DMS153 treated with DMSO at 0.1 percent for 48 hours (cell line): ENCODE measurements around the gene ZMYND8.
"Not testable (repeated sequence)": the region's sequence is repeated elsewhere in the genome, so short reads cannot be mapped to it uniquely, and the experiment has no call there.

Experiments
- DNase-seq: peaks from one replicate; lab custom pipeline; 2025; ENCODE audit not compliant: unreplicated experiment; lab: John Stamatoyannopoulos, UW

Gene ZMYND8

DNA sequence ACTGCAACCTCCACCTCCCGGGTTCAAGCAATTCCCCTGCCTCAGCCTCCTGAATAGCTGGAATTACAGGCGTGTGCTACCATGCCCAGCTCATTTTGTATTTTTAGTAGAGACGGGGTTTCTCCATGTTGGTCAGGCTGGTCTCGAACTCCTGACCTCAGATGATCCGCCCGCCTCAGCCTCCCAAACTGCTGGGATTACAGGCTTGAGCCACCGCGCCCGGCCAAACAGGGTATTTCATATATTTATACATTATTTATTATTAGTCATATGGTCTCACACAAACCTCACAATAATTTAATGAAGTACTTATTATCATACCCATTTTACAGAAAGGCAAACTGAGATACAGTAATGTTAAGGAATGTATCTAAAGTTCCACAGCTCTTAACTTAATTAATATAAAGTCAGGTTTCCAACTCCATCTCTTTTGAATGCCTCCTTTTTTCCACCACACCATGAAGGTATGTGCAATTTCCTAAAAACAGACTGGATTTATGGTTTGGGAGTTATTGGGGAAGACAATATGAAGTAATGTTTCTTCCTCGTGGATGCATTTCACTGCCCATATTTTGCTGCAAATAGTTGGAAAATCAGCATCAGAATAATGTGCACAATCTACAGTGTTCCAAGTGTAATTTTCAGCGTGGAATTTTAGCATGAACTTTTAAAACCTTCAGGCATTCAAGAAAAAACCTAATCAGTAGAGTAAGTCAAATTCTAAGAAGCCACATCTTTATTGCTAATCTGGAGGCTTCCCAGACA, 65.7 kb downstream of the ZMYND8 start:
- DNase-seq = no peak

DNA sequence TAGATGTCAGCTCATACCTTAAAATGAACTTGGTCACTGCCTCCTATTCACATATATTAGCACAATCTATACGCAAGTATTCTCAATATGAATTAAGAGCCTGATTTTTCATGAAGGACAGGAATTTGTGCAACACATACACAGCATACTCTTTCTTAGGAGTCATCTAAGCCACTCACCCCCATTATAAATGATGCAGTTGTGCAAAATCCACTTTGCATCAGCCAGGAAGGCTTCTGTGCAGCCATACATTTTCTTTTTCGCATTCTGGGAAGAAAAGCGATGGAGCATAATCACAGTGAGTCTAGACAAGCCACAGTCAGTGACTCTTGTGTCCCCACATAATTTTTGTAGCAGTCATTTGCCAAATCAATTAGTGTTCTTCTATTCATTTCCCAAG, 66.5 kb downstream of the ZMYND8 start:
- DNase-seq = no peak

DNA sequence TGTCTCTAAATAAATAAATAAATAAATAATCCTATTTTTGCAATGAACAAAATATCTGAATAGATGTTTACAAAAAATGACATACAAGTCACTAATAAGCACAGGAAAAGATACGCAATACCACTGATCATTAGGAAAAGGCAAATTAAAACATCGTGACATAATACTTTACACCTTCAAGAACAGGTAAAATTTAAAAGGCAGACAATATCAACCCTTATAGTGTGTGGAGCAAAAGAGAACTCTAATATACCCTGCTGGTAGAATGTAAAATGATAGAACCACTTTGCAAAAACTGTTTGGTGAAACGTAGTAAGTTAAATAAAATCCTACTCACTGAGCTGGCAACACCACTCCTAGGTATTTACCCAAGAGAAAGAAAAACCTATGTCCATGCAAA, 67.4 kb downstream of the ZMYND8 start:
- no peak for DNase-seq

DNA sequence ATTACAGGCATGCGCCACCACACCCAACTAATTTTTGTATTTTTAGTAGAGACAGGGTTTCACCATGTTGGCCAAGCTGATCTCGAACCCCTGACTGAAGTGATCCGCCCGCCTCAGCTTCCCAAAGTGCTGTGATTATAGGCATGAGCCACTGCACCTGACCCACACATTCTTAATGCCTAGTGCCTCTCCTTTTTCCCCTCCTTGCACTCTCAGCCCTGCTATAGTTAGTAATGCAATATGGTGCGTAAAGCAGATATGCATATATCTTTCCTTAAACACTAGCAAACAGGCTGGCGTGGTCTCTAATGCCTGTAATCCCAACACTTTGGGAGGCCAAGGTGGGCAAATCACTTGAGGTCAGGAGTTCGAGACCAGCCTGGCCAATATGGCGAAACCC, 68.0 kb downstream of the ZMYND8 start:
- not testable (repeated sequence) for DNase-seq

DNA sequence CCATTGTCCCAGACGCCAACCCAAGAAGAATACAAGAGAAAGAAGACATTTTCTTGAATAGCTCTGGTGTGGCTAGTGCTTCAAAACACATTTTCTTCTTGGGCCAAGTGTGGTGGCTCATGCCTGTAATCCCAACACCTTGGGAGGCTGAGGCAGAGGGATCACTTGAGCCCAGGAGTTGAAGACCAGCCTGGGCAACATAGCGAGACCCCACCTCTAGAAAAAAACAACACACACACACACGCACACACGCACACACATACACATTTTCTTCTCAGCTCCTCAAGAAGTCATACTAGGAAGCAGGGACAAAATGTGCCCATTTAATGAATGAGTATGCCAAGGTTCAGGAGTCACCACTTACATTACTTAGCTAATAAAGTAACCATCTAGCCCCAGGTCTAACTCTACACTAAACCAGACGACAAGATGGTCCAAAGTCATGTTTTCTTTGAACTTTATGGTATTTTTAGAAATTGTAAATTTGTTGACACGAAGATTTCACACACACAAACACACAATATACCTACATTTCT, 68.8 kb downstream of the ZMYND8 start:
- DNase-seq = no peak

DNA sequence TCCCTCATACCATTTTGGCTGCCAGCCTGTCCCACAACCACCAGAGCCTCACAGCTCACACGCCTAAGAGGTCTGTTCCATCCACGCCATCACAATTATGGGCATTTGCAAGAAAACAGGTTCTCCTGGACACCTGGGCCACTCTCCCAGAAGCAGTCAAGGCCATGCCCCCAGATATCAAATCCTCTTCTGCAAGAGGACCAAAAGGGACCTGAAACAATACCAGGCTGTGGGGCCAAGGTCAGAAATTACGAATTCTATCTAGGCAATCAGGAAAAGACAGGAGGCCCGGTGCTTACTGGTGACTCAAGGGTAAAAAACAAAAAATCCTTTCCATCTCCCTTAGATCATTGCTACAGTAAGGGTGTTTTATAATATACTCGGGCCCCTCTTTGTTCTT, 69.8 kb downstream of the ZMYND8 start:
- no peak for DNase-seq

DNA sequence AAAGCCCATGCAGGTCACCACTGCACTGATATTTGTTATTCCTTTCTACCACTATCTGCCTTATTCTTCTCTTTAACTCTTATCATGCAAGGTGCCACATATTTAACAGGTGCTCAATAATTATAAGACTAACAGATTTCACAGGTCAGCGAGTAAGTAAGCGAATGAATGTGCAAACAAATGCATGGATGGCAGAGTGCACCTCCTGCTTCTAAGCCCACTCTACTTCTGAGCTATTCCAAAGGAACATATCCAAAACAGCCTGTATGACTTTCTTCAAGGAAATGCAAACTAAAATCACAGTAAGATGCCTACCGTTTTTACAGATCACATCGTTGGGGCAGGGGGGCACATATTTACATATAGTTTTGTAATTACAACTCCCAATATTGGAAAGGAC, 71.3 kb downstream of the ZMYND8 start:
- DNase-seq = no peak

DNA sequence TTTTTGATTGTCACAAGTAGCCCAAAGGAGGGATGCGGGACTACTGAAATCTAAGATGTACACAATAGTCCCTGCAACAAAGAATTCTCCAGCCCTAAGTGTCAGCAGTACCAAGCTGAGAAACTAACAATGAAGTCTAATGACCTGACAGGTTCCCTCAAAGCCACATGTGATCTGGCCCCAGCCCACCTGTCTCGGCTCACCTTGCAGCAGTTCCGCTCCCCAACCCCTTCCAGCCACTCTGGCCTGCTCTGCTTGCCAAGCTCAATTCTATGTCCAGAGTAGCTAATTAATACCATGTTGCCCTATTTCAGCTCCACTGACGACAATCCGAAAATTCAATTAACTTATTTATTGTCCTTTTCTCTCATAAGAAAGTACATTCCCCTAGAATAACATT, 72.1 kb downstream of the ZMYND8 start:
- no peak for DNase-seq

DNA sequence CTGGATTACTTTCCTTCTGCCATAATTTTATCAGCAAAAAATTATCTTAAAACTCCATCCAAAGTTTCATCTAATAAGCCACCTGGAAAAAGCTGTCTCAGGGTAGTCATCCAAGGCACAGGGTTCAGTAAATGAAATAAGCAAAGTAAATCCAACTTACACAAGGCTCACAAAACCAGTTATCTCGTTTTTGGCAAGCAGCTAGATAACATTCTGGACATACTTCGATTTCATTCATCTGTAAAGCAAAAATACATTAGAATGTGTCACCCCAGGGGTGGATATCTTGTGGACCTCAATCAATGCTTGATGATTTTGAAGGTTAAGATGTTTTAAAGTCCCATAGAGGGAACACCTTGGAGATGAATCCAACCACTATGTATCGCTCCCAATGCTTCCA, 73.1 kb downstream of the ZMYND8 start:
- DNase-seq = no peak

DNA sequence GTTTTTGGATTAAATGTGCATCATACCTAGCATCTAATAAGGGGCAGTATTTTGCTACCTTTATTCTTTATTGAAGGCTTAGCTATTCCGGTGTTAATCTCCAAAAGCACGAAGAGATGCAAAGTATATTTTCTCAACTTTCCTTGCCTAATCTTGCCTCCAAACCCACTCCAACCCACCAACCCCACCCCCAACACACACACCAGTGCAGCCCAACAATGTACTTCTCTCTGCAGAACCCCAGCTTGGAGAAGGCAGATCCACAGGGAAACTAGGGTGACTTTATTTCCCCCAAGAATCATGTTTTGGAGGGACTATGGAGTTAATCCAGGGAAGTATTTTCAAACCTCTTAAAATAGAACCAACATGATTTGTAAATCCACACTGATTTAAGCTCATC, 73.6 kb downstream of the ZMYND8 start:
- DNase-seq = no peak

DNA sequence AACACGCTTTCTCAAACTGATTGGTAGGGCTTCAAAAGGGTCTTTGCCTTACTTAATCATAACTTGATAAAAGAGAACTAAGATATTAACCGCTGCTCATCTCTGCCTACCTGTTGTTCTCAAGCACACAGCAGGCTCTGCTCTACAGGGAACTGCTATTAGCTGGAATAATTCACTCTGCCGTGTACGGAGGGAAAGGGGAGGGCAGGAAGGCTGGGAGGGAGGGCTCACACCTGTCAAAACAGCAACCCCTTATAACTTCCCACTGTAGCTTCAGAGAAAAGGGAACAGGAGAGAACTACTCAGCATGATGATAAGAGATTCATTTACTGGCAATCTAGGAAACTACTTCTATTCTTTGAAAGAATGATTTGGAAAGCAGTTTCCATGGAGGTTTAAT, 75.1 kb downstream of the ZMYND8 start:
- no peak for DNase-seq

DNA sequence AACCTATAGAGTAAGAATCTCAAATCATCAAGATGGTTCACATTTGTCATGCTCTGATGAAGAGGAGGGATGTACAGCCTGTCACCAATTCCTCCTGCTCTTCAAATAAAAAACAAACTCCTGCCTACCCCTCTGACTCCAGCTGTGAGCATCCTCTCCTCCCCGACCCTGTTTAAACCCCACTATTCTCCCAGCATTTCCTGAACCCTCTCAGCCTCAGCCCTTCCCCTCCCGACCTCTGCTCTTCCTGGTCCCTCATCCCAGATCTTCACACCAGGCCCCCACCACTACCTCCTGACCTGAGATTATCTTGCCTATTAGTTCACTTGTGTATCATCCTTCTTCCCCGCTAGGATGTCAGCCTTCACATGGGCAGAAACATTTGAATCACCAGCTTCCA, 75.8 kb downstream of the ZMYND8 start:
- DNase-seq = no peak

DNA sequence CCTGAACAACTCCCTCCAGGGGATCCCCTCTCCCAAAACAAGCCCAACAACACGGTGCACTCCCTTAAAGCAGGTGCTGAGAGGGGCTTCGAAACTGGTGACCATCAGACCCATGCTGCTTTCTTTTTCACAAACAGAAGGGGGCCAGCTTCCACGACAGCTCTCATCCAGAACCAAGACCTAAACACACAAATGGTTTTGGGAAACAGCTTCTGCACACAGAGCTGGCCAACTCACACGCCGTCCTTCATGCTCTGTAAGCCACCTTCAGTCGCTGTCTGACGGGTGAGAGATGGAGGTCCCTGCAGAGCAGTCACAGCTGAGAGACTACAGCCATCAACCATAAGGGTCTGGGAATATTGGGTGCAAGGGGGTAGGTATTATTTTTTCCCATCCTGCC, 76.3 kb downstream of the ZMYND8 start:
- DNase-seq = no peak

DNA sequence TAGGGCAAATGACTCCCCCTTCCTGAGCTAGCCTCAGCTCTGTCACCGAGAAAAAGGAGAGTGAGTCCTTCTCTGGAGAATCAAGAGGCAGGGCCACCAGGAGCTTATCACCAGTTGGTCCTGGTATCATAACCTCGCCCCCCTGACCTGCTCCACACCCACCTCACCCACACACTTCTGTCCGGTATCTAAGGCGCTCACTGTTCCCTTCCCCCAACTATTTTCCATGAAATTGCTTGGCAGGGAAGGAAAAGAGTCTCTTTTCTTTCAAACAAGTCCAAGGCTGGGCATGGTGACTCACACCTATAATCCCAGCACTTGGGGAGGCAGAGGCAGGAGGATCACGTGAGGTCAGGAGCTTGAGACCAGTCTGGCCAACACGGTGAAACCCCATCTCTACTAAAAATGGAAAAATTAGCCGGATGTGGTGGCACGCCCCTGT, 77.6 kb downstream of the ZMYND8 start:
- DNase-seq = no peak

DNA sequence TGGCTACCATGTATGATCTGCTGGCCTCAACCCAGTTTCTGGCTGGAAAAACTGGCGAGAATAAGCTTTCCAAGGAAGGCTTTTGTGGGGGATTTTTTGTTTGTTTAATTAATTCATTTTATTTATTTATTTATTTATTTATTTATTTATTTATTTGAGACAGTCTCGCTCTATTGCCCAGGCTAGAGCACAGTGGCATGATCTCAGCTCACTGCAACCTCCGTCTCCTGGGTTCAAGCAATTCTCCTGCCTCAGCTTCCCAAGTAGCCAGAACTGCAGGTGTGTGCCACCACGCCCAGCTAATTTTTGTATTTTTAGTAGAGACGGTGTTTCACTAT, 79.0 kb downstream of the ZMYND8 start:
- not testable (repeated sequence) for DNase-seq

DNA sequence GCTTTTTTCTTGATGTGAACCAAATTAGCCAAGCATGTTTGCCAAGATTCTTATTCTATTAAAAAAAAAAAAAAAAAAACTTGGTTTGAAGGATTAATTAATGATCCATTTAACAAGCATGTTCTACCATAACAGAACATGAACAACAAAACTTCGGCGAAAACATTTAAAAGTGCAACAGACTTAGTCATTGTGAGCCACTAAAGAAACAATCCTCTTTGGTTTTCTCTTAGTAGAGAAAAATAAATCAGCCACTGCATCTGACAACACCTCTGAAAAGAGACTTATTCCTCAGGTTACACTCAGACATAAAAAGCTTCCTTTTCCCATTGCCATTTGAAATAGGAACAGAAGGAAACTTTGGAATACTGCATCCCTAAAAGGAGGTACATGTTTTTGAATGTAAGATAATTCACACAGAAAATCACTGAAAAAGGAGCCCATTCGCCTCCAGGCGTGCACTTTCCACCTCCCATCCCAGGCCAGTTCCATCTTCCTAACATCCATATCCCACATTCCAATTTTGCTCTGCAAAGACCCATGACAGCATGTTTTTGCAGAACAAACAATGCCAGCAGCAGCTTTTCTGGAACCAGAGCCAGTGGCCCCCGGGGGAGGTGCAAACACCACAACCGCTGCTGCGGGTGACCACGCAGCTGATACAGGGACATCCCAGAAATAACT, 79.5 kb downstream of the ZMYND8 start:
- no peak for DNase-seq

DNA sequence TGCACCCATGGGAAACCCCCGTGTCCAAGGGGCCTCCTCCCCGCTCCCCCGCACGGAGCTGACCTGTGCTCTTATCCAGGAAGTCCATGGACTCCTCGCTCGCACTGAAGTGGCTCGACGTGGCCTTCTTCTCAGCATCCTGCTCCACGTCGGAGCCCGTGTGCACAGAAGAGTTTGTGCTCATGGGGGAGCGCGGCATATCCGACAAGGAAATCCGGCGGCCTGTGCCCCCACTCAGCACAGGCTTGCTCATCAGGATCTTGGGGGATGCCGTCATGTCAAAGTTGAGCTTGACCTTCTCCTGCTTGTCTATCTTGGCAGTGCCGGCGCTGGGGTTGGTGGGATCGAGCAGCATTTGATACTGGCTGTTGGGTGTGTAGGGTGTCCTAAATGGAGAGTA, 80.2 kb downstream of the ZMYND8 start:
- no peak for DNase-seq

DNA sequence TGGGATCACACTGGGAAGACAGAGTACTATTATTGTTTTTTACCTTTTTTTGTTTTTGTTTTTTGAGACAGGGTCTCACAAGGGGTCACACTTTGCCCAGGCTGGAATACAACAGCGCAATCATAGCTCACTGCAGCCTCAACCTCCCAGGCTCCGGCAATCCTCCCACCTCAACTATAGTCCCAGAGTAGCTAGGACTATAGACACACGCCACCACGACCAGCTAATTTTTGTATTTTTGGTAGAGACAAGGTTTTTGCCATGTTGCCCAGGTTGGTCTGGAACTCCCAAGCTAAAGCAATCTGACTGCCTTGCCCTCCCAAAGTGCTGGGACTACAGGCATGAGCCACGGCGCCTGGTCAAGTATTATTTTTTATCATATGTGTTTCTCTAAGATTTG, 81.0 kb downstream of the ZMYND8 start:
- no peak for DNase-seq

DNA sequence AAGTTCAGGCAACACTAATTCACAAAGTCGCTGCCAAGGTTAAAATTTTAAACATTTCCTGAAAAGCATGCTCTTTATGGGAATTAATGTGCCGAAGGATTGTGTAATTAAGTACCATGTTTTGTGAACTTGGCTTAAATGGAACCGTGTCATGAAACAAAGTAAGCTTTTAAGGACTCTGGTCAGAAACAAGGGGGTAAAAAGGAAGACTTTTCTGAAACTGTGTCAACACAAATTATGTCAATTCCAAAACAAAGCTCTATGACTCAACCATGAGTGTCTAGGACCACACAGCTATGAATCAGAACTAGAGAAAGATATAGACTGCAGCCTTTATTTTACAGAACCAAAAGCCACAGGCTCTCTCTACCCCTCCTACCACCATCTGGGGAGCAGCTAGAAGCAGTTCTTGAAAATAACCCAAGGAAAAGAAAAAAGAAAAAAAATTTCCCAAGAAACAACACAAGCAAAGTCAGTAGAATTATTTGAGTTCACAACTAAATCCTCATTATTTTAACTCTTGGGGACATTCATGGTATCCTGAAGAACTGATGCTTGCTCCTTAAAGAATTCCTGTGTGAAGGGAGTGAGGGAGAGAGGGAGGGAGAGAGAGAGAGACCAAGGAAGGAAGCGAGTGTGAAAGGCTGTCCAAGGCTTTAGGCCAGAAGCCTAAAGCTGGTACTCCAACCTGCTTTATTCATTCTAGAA, 81.9 kb downstream of the ZMYND8 start:
- DNase-seq = no peak

DNA sequence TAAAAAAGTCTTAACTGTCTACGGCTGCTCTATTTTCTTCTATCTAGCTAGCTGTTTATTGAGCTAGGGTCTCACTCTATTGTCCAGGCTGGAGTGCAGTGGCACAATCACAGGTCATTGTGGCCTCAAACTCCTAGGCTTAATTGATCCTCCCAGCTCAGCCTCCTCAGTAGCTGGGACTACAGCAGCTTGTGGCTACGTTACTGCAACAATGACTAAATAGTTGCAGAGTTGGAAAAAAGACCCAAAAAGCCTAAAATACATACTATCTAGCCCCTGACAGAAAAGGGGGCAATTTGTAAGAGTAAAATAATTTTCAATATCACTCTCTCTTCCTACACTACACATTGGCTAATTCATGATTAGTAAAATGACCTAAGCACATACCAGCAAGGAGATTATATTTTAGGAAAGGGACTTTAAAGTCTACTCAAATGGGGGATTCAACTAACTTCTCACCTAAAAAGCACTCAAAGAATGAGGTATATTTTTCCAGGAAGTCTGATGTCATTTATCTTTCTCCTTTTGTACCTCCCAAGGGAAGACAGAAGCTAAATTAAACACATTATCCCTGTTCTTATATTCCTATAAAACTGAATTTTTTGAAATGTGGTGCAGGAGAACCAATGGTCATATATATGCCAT, 82.8 kb downstream of the ZMYND8 start:
- no peak for DNase-seq

DNA sequence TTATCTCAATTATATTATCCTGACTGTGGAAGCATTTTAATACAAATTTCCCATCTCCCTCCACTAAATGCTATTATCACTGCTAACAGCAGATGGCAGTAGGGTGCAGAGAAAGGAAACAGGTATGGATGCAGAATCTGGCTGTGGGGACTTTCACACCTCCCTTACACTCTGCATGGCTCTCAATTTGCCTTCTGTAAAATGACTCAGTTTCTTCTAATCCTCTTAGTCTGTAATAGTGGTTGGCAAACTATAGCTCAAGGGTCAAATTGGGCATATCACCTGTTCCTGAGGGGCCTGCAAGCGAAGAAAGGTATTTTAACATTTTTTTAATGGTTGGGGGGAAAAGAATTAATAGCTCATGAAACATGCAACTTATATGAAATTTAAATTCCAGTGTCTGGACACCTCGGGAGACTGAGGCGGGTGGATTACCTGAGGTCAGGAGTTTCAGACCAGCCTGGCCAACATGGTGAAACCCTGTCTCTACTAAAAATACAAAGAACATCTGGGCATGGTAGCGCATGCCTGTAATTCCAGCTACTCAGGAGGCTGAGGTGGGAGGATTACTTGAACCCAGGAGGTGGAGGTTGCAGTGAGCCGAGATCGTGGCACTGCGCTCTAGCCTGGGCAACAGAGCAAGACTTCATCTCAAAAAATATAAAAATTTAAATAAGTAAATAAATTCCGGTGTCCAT, 83.5 kb downstream of the ZMYND8 start:
- peak; percentile 61 for DNase-seq
